GM18511 (cell line): ENCODE data around the gene PNKP.

ENCODE experiments used
- ATAC-seq: cut with Tn5 transposase; IDR thresholded peaks from one replicate; pipeline ENCODE4 v1.9.1; 2021; ENCODE audit warnings: mild to moderate bottlenecking, moderate library complexity; ENCODE audit not compliant: unreplicated experiment

Gene PNKP

GRCh38 chr19:49876422-49877019 is 9.1 kb upstream of the PNKP start:
- ATAC-seq, result peak; percentile 53

GRCh38 chr19:49875857-49876421 is 8.6 kb upstream of the PNKP start:
- no peak for ATAC-seq

GRCh38 chr19:49875177-49875576 is 7.8 kb upstream of the PNKP start:
- ATAC-seq, result no peak

GRCh38 chr19:49874503-49875157 is 7.3 kb upstream of the PNKP start:
- ATAC-seq, result no peak

- ATAC-seq, result no peak
These were observed 6.5 kb upstream of the PNKP start for GRCh38 chr19:49873834-49874233.

GRCh38 chr19:49873129-49873521 is 5.7 kb upstream of the PNKP start:
- ATAC-seq, result no peak

GRCh38 chr19:49872245-49873128 is 5.1 kb upstream of the PNKP start:
- no peak for ATAC-seq

- ATAC-seq, result no peak
These were observed 4.1 kb upstream of the PNKP start for GRCh38 chr19:49871349-49871985.

- ATAC-seq, result no peak
These were observed 3.0 kb upstream of the PNKP start for GRCh38 chr19:49870309-49870901.

- ATAC-seq, result peak; percentile 79
These were observed 2.3 kb upstream of the PNKP start for GRCh38 chr19:49869484-49870308.

- ATAC-seq, result peak; percentile 8
These were observed 1.7 kb upstream of the PNKP start for GRCh38 chr19:49869009-49869483.

- no peak for ATAC-seq
These were observed 2.5 kb downstream of the PNKP start for GRCh38 chr19:49864890-49865289.

- no peak for ATAC-seq
These were observed 3.4 kb downstream of the PNKP start for GRCh38 chr19:49863935-49864320.

- no peak for ATAC-seq
These were observed 4.0 kb downstream of the PNKP start for GRCh38 chr19:49863254-49863934.

- no peak for ATAC-seq
These were observed 4.8 kb downstream of the PNKP start for GRCh38 chr19:49862391-49863253.

GRCh38 chr19:49861541-49862378 is 5.6 kb downstream of the PNKP start:
- no peak for ATAC-seq

GRCh38 chr19:49861107-49861506 is 6.3 kb downstream of the PNKP start:
- no peak for ATAC-seq
